Muscle of leg (tissue), 9 donors: ENCODE results near the gene TMEM169. TPM values are rescaled to one million over a fixed set of nuclear protein-coding genes. Genes with fewer than 3 reads are reported as not detected.

ENCODE experiments used
- polyA plus RNA-seq, 8 donors: library from polyadenylated mRNA; unstranded; fragments of 120-200 nt; gene quantifications; one replicate each; pipeline versions ENCODE4 v1.2.1 to v1.2.3, GENCODE V29; 2013; ENCODE audit warnings: inconsistent platforms in 1 of 8, low replicate concordance in 1 of 8; ENCODE audit not compliant: insufficient read length in 8 of 8, insufficient read depth in 1 of 8
- total RNA-seq: library from RNA; stranded (reverse); fragments of 120-200 nt; gene quantifications from one replicate; pipeline ENCODE4 v1.2.4, GENCODE V29; 2013

The TMEM169 gene
- total and polyA plus RNA-seq, 9 donors: 2.8 to 5.9 (median 3.9) TPM

Other genes with a start within 250 kb of the TMEM169 start
- gene MREG, start 68.4 kb upstream of the TMEM169 start, total RNA-seq: 1.3 TPM
- gene MREG, start 68.4 kb upstream of the TMEM169 start, polyA plus RNA-seq: 1 to 10 TPM; 1.5 to 4.4 (median 2.2) TPM
- 8.9 TPM for gene PECR, start 110 bp upstream of the TMEM169 start, total RNA-seq
- gene PECR, start 110 bp upstream of the TMEM169 start, polyA plus RNA-seq: 1 to 10 TPM; 6.5 to 9.5 (median 7.5) TPM
- gene XRCC5, start 27.4 kb downstream of the TMEM169 start, total RNA-seq: 188 TPM
- 100 to 1,000 TPM; 139 to 177 (median 156) TPM for gene XRCC5, start 27.4 kb downstream of the TMEM169 start, polyA plus RNA-seq